GM19240 (cell line): ENCODE results near the gene KIF20A.
A peak's percentile ranks its signal among the peaks of the same experiment; 100 is the strongest.
"Not testable (repeated sequence)": the region's sequence is repeated elsewhere in the genome, so short reads cannot be mapped to it uniquely, and the experiment has no call there.

ENCODE experiments used
- DNase-seq: peaks from one replicate; pipeline ENCODE4 v3.0.0; 2011; ENCODE audit warnings: low spot score; ENCODE audit not compliant: insufficient read length

Gene KIF20A

GRCh38 chr5:138178516-138179276 is at the start of gene KIF20A, which contains the start of gene BRD8:
Gene KIF20A (plus strand): TSS chr5:138179112. CDS start chr5:138179681, 569 bp downstream.
Gene BRD8 (minus strand): TSS chr5:138178630. CDS start chr5:138178614, 16 bp downstream.
- DNase-seq: peak; percentile 75

GRCh38 chr5:138129347-138129746 is 49.6 kb upstream of the KIF20A start:
- no peak for DNase-seq

- no peak for DNase-seq
Observed at GRCh38 chr5:138132543-138132942, 46.4 kb upstream of the KIF20A start.

GRCh38 chr5:138138949-138139780 is 39.7 kb upstream of the KIF20A start, which contains the start of gene NME5:
Gene NME5 (minus strand): TSS chr5:138139428. CDS start chr5:138138780, 648 bp downstream.
- DNase-seq: peak; percentile 29

- DNase-seq: no peak
Observed at GRCh38 chr5:138139781-138140090, 39.2 kb upstream of the KIF20A start.

- no peak for DNase-seq
Observed at GRCh38 chr5:138140268-138140667, 38.6 kb upstream of the KIF20A start.

- DNase-seq: no peak
Observed at GRCh38 chr5:138141734-138142133, 37.2 kb upstream of the KIF20A start.

- not testable (repeated sequence) for DNase-seq
Observed at GRCh38 chr5:138143578-138143977, 35.3 kb upstream of the KIF20A start.

GRCh38 chr5:138148811-138149210 is 30.1 kb upstream of the KIF20A start:
- DNase-seq: no peak

- DNase-seq: no peak
Observed at GRCh38 chr5:138149530-138149929, 29.4 kb upstream of the KIF20A start.

- DNase-seq: not testable (repeated sequence)
Observed at GRCh38 chr5:138155977-138156376, 22.9 kb upstream of the KIF20A start.

GRCh38 chr5:138157626-138158025 is 21.3 kb upstream of the KIF20A start:
- DNase-seq: no peak

GRCh38 chr5:138159666-138160065 is 19.2 kb upstream of the KIF20A start:
- no peak for DNase-seq

- DNase-seq: no peak
Observed at GRCh38 chr5:138160706-138161105, 18.2 kb upstream of the KIF20A start.

GRCh38 chr5:138163721-138164120 is 15.2 kb upstream of the KIF20A start:
- no peak for DNase-seq

GRCh38 chr5:138169124-138169523 is 9.8 kb upstream of the KIF20A start:
- no peak for DNase-seq

- DNase-seq: no peak
Observed at GRCh38 chr5:138170299-138170698, 8.6 kb upstream of the KIF20A start.

GRCh38 chr5:138177941-138178515 is 884 bp upstream of the KIF20A start:
- peak; percentile 12 for DNase-seq

GRCh38 chr5:138179277-138179857 is 455 bp downstream of the KIF20A start:
- DNase-seq: no peak

GRCh38 chr5:138180183-138180782 is 1.4 kb downstream of the KIF20A start:
- DNase-seq: no peak

GRCh38 chr5:138180841-138181240 is 1.9 kb downstream of the KIF20A start:
- no peak for DNase-seq
